ENCODE results near the gene NR6A1.

The NR6A1 gene

DNA sequence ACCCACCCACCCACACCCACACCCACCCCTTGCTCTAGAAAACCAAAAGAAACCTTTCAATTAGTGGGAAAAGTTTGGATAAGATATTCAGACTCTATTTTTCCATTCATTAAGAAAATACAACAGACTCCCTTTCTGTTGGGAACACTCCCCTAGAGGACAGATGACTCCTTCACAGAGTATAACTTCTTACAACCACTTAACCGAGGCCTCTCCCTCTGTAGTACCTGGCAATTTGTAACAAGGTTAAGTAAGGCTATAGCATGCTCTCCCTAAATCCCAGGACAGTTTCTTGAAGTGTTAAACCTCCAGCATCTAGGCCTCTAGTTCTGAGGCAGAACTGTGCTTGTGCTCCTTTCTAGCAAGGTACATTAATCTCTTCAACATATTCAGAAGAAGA is 188.0 kb downstream of the NR6A1 start:
- Histone ChIP-seq H3K4me3 (ENCODE audit: low read depth, low read length) (no peak overlapping the region), H3K27me3 (replicated peaks) (no peaks in the 10 kb centered on the region), H3K36me3 (replicated peaks) (no peaks in the 10 kb centered on the region), H3K27ac (no peak overlapping the region)
- TF ChIP-seq, protein P1, sequence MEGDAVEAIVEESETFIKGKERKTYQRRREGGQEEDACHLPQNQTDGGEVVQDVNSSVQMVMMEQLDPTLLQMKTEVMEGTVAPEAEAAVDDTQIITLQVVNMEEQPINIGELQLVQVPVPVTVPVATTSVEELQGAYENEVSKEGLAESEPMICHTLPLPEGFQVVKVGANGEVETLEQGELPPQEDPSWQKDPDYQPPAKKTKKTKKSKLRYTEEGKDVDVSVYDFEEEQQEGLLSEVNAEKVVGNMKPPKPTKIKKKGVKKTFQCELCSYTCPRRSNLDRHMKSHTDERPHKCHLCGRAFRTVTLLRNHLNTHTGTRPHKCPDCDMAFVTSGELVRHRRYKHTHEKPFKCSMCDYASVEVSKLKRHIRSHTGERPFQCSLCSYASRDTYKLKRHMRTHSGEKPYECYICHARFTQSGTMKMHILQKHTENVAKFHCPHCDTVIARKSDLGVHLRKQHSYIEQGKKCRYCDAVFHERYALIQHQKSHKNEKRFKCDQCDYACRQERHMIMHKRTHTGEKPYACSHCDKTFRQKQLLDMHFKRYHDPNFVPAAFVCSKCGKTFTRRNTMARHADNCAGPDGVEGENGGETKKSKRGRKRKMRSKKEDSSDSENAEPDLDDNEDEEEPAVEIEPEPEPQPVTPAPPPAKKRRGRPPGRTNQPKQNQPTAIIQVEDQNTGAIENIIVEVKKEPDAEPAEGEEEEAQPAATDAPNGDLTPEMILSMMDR (IDR thresholded peaks at IDR 0.05; ENCODE audit: low read depth, low read length, missing control alignments): no peak
- in situ Hi-C loops (cut with HindIII; ENCODE audit: low pct_ligation_motif_present, low sequenced_read_pairs): no loop called here
- no peak for DNase-seq

DNA sequence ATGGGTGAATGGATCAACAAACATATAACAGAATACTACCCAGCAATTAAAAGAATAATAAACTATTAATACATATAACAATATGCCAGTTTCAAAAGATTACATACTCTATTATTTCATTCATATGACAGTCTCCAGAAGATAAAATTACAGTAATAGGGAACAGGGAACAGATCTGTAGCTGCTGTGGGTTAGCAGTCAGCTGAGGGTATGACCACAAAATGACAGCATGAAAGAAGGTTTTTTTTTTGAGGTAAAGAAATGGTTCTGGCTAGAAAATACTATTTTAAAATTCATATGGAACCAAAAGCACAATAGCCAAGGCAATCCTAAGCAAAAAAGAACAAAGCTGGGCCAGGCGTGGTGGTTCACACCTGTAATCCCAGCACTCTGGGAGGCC is 190.9 kb downstream of the NR6A1 start:
- no peaks in the 10 kb centered on the region for H3K36me3 ChIP-seq (replicated peaks)
- no peaks in the 10 kb centered on the region for H3K27me3 ChIP-seq (replicated peaks)
- no peak overlapping the region for H3K4me3 ChIP-seq (ENCODE audit: low read depth, low read length)
- in situ Hi-C loops (cut with HindIII; ENCODE audit: low pct_ligation_motif_present, low sequenced_read_pairs): no loop called here
- H3K27ac ChIP-seq: no peak overlapping the region
- DNase-seq: no peak
- TF ChIP-seq, protein P1 (IDR thresholded peaks at IDR 0.05; ENCODE audit: low read depth, low read length, missing control alignments): no peak

- in situ Hi-C loops (cut with HindIII; ENCODE audit: low pct_ligation_motif_present, low sequenced_read_pairs): no loop called here
- no peak overlapping the region for H3K27ac ChIP-seq
- no peak for DNase-seq
- H3K4me3 ChIP-seq (ENCODE audit: low read depth, low read length): no peak overlapping the region
- TF ChIP-seq, protein P1 (IDR thresholded peaks at IDR 0.05; ENCODE audit: low read depth, low read length, missing control alignments): no peak
- H3K27me3 ChIP-seq (replicated peaks): no peaks in the 10 kb centered on the region
- no peaks in the 10 kb centered on the region for H3K36me3 ChIP-seq (replicated peaks)
Observed at GRCh38 chr9:124576751-124577150, 194.4 kb downstream of the NR6A1 start.

- H3K27ac ChIP-seq: no peak overlapping the region
- no peak overlapping the region for H3K4me3 ChIP-seq (ENCODE audit: low read depth, low read length)
- no peaks in the 10 kb centered on the region for H3K27me3 ChIP-seq (replicated peaks)
- DNase-seq: peak; percentile 53
- H3K36me3 ChIP-seq (replicated peaks): no peaks in the 10 kb centered on the region
- in situ Hi-C loops (cut with HindIII; ENCODE audit: low pct_ligation_motif_present, low sequenced_read_pairs): no loop called here
- TF ChIP-seq, protein P1 (IDR thresholded peaks at IDR 0.05; ENCODE audit: low read depth, low read length, missing control alignments): no peak
Observed at GRCh38 chr9:124574534-124575375, 196.4 kb downstream of the NR6A1 start.

- no peak for DNase-seq
- no peak overlapping the region for H3K4me3 ChIP-seq (ENCODE audit: low read depth, low read length)
- in situ Hi-C loops (cut with HindIII; ENCODE audit: low pct_ligation_motif_present, low sequenced_read_pairs): no loop called here
- H3K27ac ChIP-seq: no peak overlapping the region
- H3K27me3 ChIP-seq (replicated peaks): no peaks in the 10 kb centered on the region
- no peaks in the 10 kb centered on the region for H3K36me3 ChIP-seq (replicated peaks)
- TF ChIP-seq, protein P1 (IDR thresholded peaks at IDR 0.05; ENCODE audit: low read depth, low read length, missing control alignments): no peak
Observed at GRCh38 chr9:124570942-124571666, 200.0 kb downstream of the NR6A1 start.
